Mesendoderm (in vitro differentiated cells): Measurements from ENCODE around the gene GPR34.
A peak's percentile ranks its signal among the peaks of the same experiment; 100 is the strongest.
"Not testable (repeated sequence)": the region's sequence is repeated elsewhere in the genome, so short reads cannot be mapped to it uniquely, and the experiment has no call there.

Source experiments
- DNase-seq: peaks from one replicate; pipeline ENCODE4 v3.0.0; 2013
- H2AK5ac ChIP-seq: 2 replicates; pipeline ENCODE4 v1.6.1; 2013; ENCODE audit warnings: low read length, inconsistent platforms
- H2BK120ac ChIP-seq: 2 replicates; pipeline ENCODE4 v1.6.1; 2013; ENCODE audit warnings: low read depth, mild to moderate bottlenecking, low read length, moderate library complexity, mixed read lengths
- H2BK15ac ChIP-seq: replicated peaks from 2 replicates; pipeline ENCODE4 v1.6.1; 2013; ENCODE audit warnings: low read depth, mild to moderate bottlenecking, moderate library complexity
- H2BK5ac ChIP-seq: 2 replicates; pipeline ENCODE4 v1.6.1; 2013; ENCODE audit warnings: low read length, inconsistent platforms
- H3K18ac ChIP-seq: 2 replicates; pipeline ENCODE4 v1.6.1; 2013; ENCODE audit warnings: mild to moderate bottlenecking, low read length, mixed read lengths
- H3K23ac ChIP-seq: one replicate; pipeline ENCODE4 v1.6.1; 2013; ENCODE audit warnings: low read length
- H3K27ac ChIP-seq: 2 replicates; pipeline ENCODE4 v1.5.1; 2013; ENCODE audit warnings: low read depth, mild to moderate bottlenecking, inconsistent platforms, low read length, moderate library complexity
- H3K27me3 ChIP-seq: 2 replicates; pipeline ENCODE4 v1.6.1; 2013; ENCODE audit warnings: low read length, control low read depth, mild to moderate bottlenecking, inconsistent platforms; ENCODE audit not compliant: insufficient read depth, poor library complexity
- H3K36me3 ChIP-seq: 2 replicates; pipeline ENCODE4 v1.6.1; 2013; ENCODE audit warnings: low read length, inconsistent platforms; ENCODE audit not compliant: control insufficient read depth, insufficient read depth
- H3K4ac ChIP-seq: one replicate; pipeline ENCODE4 v1.6.1; 2013; ENCODE audit warnings: low read depth, mild to moderate bottlenecking, low read length, moderate library complexity
- H3K4me1 ChIP-seq: 2 replicates; pipeline ENCODE4 v1.6.1; 2013; ENCODE audit warnings: low read depth, low read length, inconsistent platforms; ENCODE audit not compliant: control insufficient read depth
- H3K4me2 ChIP-seq: 2 replicates; pipeline ENCODE4 v1.6.1; 2013; ENCODE audit warnings: low read length
- H3K4me3 ChIP-seq: 2 replicates; pipeline ENCODE4 v1.5.1; 2013; ENCODE audit warnings: mild to moderate bottlenecking, low read length
- H3K56ac ChIP-seq: one replicate; pipeline ENCODE4 v1.6.1; 2013; ENCODE audit warnings: low read length
- H3K79me1 ChIP-seq: 2 replicates; pipeline ENCODE4 v1.6.1; 2013; ENCODE audit warnings: low read length, inconsistent platforms
- H3K79me2 ChIP-seq: 2 replicates; pipeline ENCODE4 v1.6.1; 2013; ENCODE audit warnings: mild to moderate bottlenecking, low read length; ENCODE audit not compliant: control insufficient read depth, insufficient read depth
- H3K9ac ChIP-seq: 2 replicates; pipeline ENCODE4 v1.6.1; 2013; ENCODE audit warnings: low read length, inconsistent platforms
- H4K5ac ChIP-seq: one replicate; pipeline ENCODE4 v1.6.1; 2013; ENCODE audit warnings: low read length
- H4K8ac ChIP-seq: one replicate; pipeline ENCODE4 v1.6.1; 2013; ENCODE audit warnings: low read depth, mild to moderate bottlenecking, control low read depth, low read length, moderate library complexity
- WGBS: extraction: QIAGEN DNeasy Blood & Tissue Kit; methylation state at CpG from one replicate; pipeline ENCODE4 v1.1.7; 2013; ENCODE audit warnings: low lambda C conversion rate, missing lambda C conversion rate; ENCODE audit not compliant: insufficient coverage; ENCODE audit errors: extremely low coverage; 5-methylcytosine and 5-hydroxymethylcytosine counted together

Gene GPR34

DNA sequence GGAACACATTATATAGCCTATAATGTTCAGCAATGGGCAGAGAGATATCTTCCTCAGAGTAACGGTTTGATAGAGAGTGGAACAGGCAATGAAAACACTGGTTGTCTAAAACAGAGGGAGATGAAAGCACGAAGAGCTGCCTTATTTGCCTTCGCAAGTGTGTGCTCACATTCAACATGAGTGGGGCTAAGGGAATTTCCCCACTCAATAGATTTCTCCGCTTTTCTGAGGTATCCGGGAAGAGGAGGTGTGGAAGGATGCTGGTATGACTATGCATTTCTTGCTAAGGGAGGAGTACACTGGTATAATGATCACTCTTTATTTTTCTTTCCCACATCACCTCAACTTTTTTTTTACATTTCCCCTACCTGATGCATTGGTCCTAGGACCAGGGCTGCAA lies 27.4 kb downstream of the GPR34 start:
- DNase-seq = no peak
- no peaks in the 10 kb centered on the region for H3K4me1 ChIP-seq
- H3K79me1 ChIP-seq = no peaks in the 10 kb centered on the region
- H2BK15ac ChIP-seq = no peak overlapping the region
- H3K36me3 ChIP-seq = no peaks in the 10 kb centered on the region
- H2BK5ac ChIP-seq = no peak overlapping the region
- H4K8ac ChIP-seq = no peak overlapping the region
- H2BK120ac ChIP-seq = no peak overlapping the region
- H3K4me2 ChIP-seq = no peak overlapping the region
- no peak overlapping the region for H4K5ac ChIP-seq
- H3K4me3 ChIP-seq = no peak overlapping the region
- no peak overlapping the region for H3K27ac ChIP-seq
- no peak overlapping the region for H3K23ac ChIP-seq
- H3K79me2 ChIP-seq = no peaks in the 10 kb centered on the region
- H2AK5ac ChIP-seq = no peak overlapping the region
- H3K56ac ChIP-seq = no peak overlapping the region
- no CpG with 5 or more reads among the region's 5 CpGs for WGBS
- H3K18ac ChIP-seq = no peak overlapping the region
- H3K9ac ChIP-seq = no peak overlapping the region
- H3K27me3 ChIP-seq = no peaks in the 10 kb centered on the region
- H3K4ac ChIP-seq = no peak overlapping the region

DNA sequence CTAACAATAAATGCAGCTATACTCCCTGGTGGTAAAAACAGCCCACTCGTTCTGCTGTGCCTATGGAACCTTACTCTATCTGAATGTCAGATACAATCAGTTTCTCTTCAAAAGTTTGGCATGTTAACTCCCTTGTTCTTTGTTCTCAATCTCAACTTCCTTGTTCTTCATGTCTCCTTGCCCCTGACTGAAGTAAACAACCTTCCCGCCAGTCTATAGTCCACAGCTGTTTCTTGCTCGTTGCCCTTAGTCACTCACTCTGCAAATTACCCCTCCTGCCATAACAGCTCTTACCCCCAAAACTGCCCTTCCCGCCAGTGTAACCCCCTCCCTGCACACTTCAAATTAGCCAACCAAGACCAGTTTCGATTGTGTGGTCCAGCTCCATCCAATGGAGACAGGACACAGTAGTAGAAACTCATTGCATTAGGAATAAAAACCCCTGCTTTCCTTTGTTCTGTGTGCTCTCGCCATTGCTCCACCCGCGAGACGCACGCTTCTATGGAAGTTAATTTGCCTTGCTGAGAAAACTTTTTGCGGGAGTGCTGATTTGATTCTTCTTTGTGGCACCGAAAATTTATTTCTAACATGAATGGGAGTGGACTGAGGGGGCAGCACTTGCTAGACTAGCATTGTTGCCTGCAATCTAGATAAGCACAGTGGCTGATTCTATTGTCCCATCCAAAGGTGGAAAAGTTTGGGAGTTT lies 28.1 kb downstream of the GPR34 start:
- Histone ChIP-seq H3K79me1 (no peaks in the 10 kb centered on the region), H3K36me3 (no peaks in the 10 kb centered on the region), H2AK5ac (no peak overlapping the region), H3K79me2 (no peaks in the 10 kb centered on the region), H3K9ac (no peak overlapping the region), H3K27me3 (no peaks in the 10 kb centered on the region), H2BK15ac (no peak overlapping the region), H3K4me1 (no peaks in the 10 kb centered on the region), H3K23ac (no peak overlapping the region), H3K56ac (no peak overlapping the region), H3K4ac (no peak overlapping the region), H4K8ac (no peak overlapping the region), H2BK120ac (no peak overlapping the region), H3K27ac (no peak overlapping the region), H2BK5ac (no peak overlapping the region), H3K4me3 (no peak overlapping the region), H3K4me2 (no peak overlapping the region), H3K18ac (no peak overlapping the region), H4K5ac (no peak overlapping the region)
- no peak for DNase-seq
- WGBS = no CpG with 5 or more reads among the region's 12 CpGs

DNA sequence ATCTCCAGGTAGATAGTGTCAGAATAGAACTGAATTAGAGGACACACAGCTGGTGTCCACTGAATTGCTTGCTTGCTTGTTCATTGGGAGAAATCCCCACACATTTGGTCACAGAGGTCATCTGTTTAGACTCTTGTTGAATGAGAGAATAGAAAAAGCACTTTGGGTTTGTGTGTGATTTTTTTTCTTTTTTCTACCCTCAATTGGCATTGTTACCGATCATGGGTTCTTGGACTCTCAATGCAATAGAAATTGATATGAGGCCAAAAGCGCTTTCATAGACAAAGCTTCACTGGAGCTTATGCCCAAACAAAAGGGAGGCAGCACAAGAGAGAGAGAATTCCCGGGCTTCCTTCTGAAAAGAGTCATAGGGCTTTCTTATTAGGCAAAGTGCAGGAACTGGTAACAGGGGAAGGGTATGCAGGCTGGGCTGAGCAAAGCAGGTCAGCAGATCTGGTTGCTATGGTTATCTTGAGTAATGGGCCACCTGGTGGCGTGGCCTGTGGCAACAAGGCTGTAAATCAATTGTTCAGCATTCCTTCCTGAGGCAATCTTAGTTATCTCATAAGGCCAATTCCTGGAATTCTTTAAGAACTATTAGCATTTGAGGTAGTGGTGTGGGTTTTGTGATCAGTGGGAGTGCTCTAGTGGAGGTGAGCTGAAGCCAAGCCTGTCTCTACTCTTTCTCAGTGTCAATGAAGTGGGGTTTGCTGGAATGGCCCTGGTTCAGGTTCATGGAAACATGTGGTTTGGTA lies 29.9 kb downstream of the GPR34 start:
- WGBS = no CpG with 5 or more reads among the region's 4 CpGs
- peak; percentile 96 for DNase-seq

DNA sequence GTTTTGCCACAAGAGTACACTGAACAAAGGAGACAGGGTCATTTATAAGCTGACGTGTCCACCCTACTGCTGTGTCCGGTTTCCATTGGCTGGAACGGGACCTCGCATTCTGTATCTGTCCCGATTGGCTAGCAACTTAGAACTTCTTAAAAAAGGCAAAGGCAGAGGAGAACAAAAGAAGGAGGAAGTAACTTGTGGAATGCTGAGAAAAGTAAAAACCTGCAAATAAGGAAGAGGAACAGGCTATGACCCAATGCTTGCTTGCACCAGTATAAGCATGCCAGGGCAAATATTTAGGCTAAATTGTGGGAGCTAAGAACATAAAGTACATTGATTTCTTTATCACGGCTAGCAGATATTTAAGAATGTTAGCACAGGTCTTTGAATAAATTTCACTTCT lies 30.8 kb downstream of the GPR34 start:
- not testable (repeated sequence) for H3K27ac ChIP-seq, H2BK120ac ChIP-seq, H3K56ac ChIP-seq, H3K79me1 ChIP-seq, H3K18ac ChIP-seq, H3K4me2 ChIP-seq, H2BK15ac ChIP-seq, H3K4me1 ChIP-seq, H4K8ac ChIP-seq, DNase-seq, H3K79me2 ChIP-seq, H3K4me3 ChIP-seq, H3K36me3 ChIP-seq, H3K4ac ChIP-seq, H3K23ac ChIP-seq, H3K27me3 ChIP-seq, H2BK5ac ChIP-seq, H4K5ac ChIP-seq, H2AK5ac ChIP-seq, H3K9ac ChIP-seq
- no CpG with 5 or more reads among the region's 6 CpGs for WGBS

More for the DNA sequence above, 29.9 kb downstream of the GPR34 start:
- no peak overlapping the region for H3K4ac ChIP-seq
- H3K56ac ChIP-seq = peak overlapping the region; percentile 15
- H3K79me2 ChIP-seq = no peaks in the 10 kb centered on the region
- no peak overlapping the region for H3K23ac ChIP-seq
- H3K27me3 ChIP-seq = no peaks in the 10 kb centered on the region
- H2BK15ac ChIP-seq = no peak overlapping the region
- no peaks in the 10 kb centered on the region for H3K79me1 ChIP-seq
- H3K18ac ChIP-seq = peak overlapping the region; percentile 51
- no peak overlapping the region for H3K4me3 ChIP-seq
- H2AK5ac ChIP-seq = no peak overlapping the region
- no peak overlapping the region for H4K8ac ChIP-seq
- H3K4me1 ChIP-seq = no peaks in the 10 kb centered on the region
- no peak overlapping the region for H2BK5ac ChIP-seq
- H4K5ac ChIP-seq = no peak overlapping the region
- H3K4me2 ChIP-seq = no peak overlapping the region
- H2BK120ac ChIP-seq = no peak overlapping the region
- no peak overlapping the region for H3K9ac ChIP-seq
- H3K36me3 ChIP-seq = no peaks in the 10 kb centered on the region
- H3K27ac ChIP-seq = peak overlapping the region; percentile 78

DNA sequence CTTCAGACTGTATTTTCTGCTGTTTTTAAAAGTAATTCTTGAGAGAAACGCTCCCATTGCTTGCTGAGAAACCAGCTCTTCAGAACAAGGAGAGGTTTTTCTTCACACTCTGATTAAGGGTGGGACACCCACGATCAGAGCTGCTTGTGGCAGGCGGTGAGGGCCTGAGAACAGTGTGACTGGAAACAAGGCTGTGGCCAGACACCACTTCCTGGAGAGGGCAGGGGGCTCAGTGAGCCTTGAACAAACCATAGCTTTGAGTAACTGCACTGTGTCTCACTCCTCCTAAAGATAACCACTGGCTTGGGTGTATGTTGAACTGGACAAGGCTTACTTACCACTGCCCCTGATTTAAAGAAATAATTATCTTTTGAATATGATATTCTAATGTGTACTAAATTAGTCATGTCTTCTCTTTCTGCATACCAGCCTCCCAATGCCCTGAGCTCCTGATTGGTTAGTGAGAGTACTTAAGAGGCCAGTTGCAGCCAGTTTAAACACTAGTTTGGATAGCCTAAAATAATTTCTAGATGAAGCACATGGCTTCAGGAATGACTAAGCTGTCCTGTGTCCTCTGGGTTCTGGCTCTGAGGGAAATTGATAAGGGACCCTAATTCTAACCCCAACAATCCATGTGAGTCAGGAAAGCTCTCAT lies 31.5 kb downstream of the GPR34 start:
- Histone ChIP-seq H3K56ac (no peak overlapping the region), H4K8ac (no peak overlapping the region), H3K4ac (no peak overlapping the region), H4K5ac (no peak overlapping the region), H3K4me2 (no peak overlapping the region), H2BK5ac (no peak overlapping the region), H3K23ac (no peak overlapping the region), H3K36me3 (no peaks in the 10 kb centered on the region), H3K4me1 (no peaks in the 10 kb centered on the region), H3K27ac (no peak overlapping the region), H2BK15ac (no peak overlapping the region), H2BK120ac (no peak overlapping the region), H2AK5ac (no peak overlapping the region), H3K27me3 (no peaks in the 10 kb centered on the region), H3K9ac (no peak overlapping the region), H3K18ac (no peak overlapping the region), H3K4me3 (no peak overlapping the region), H3K79me2 (no peaks in the 10 kb centered on the region), H3K79me1 (no peaks in the 10 kb centered on the region)
- DNase-seq = no peak
- no CpG with 5 or more reads among the region's 3 CpGs for WGBS
